Measurements from ENCODE around the gene INO80E. TPM values are rescaled to one million over a fixed set of nuclear protein-coding genes. Genes with fewer than 3 reads are reported as not detected.

The INO80E gene
- total RNA-seq, 1 experiment from 2014 or later: 94.1 TPM

DNA sequence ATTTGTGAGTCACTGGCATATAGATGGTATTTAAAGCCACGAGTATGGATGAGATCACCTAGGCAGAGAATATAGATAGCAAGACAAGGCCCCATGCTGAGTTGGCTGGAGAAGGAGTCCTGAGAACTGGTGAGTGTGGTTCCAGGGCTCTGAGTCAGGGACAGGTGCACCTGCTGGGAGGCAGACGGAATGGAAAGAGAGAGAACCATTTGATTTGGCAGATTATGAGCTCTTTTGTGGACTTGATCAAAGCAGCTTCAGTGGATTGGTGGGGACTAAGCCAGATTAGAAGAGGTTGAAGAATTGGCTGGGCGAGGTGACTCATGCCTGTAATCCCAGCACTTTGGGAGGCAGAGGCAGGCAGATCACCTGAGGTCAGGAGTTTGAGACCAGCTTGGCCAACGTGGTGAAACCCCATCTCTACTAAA is 22.7 kb downstream of the INO80E start:
- Histone ChIP-seq H3K56ac (ENCODE audit: insufficient read length, low read depth, low read length) (no peak overlapping the region), H3K14ac (ENCODE audit: insufficient read depth, low read length) (no peak overlapping the region), H2AK5ac (ENCODE audit: insufficient read length, low read length) (no peak overlapping the region), H3K23ac (ENCODE audit: insufficient read length, low read depth, low read length) (no peak overlapping the region), H3K4me2 (ENCODE audit: insufficient read depth, insufficient read length, low read length) (no peak overlapping the region), H2BK20ac (ENCODE audit: low read depth, low read length, poor library complexity, severe bottlenecking) (no peak overlapping the region), H2BK12ac (ENCODE audit: insufficient read length, low read depth, low read length) (no peak overlapping the region), H2AFZ (ENCODE audit: low read length) (no peak overlapping the region), H3K4me1 (ENCODE audit: insufficient read depth, low read length) (no peaks in the 10 kb centered on the region), H3K9me3 (ENCODE audit: control insufficient read depth, low read depth, low read length) (no peaks in the 10 kb centered on the region), H2BK120ac (ENCODE audit: low read depth, low read length, poor library complexity, severe bottlenecking) (no peak overlapping the region), H3K27me3 (ENCODE audit: insufficient read depth, low read length) (no peaks in the 10 kb centered on the region; the same call in 1 of the 2 replicates), H3K27ac (ENCODE audit: insufficient read length, low read depth, low read length) (no peak overlapping the region), H3K9ac (ENCODE audit: extremely low read depth, insufficient read length, low read length) (no peak overlapping the region), H3T11ph (ENCODE audit: low read length) (no peak overlapping the region), H2BK5ac (ENCODE audit: insufficient read length, low read length) (no peak overlapping the region), H4K91ac (ENCODE audit: insufficient read length, low read depth, low read length) (no peak overlapping the region), H3K23me2 (ENCODE audit: insufficient read length, low read depth, low read length, poor library complexity, severe bottlenecking) (peaks cover 4% of the 10 kb centered on the region), H3K79me1 (ENCODE audit: insufficient read depth, low read depth, low read length, poor library complexity, severe bottlenecking) (no peaks in the 10 kb centered on the region), H4K20me1 (ENCODE audit: control insufficient read depth, insufficient read depth, insufficient read length) (no peaks in the 10 kb centered on the region), H3K4ac (ENCODE audit: low read depth, low read length) (no peak overlapping the region), H3K18ac (ENCODE audit: insufficient read length, low read depth, low read length) (no peak overlapping the region), H2BK15ac (ENCODE audit: low read depth, low read length) (no peak overlapping the region), H4K8ac (replicated peaks; ENCODE audit: insufficient read length, low read depth, low read length) (no peak overlapping the region), H3K79me2 (ENCODE audit: insufficient read depth, low read length) (no peaks in the 10 kb centered on the region), H4K5ac (ENCODE audit: insufficient read length, low read depth, low read length) (no peak overlapping the region)
- H3K4me1 Mint-ChIP-seq: 0 out of 4 replicates have a peak, but pooled peaks cover 0 to 3% of the 10 kb centered on the region in 2 experiments
- no CpG with 5 or more reads among the region's 4 CpGs for WGBS (ENCODE audit: extremely low coverage, insufficient read length, low lambda C conversion rate)
- H3K4me3 Mint-ChIP-seq: no peak overlapping the region
- TF ChIP-seq, protein P1, sequence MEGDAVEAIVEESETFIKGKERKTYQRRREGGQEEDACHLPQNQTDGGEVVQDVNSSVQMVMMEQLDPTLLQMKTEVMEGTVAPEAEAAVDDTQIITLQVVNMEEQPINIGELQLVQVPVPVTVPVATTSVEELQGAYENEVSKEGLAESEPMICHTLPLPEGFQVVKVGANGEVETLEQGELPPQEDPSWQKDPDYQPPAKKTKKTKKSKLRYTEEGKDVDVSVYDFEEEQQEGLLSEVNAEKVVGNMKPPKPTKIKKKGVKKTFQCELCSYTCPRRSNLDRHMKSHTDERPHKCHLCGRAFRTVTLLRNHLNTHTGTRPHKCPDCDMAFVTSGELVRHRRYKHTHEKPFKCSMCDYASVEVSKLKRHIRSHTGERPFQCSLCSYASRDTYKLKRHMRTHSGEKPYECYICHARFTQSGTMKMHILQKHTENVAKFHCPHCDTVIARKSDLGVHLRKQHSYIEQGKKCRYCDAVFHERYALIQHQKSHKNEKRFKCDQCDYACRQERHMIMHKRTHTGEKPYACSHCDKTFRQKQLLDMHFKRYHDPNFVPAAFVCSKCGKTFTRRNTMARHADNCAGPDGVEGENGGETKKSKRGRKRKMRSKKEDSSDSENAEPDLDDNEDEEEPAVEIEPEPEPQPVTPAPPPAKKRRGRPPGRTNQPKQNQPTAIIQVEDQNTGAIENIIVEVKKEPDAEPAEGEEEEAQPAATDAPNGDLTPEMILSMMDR (conservative IDR thresholded peaks at IDR 0.05): no peak
- H3K27ac Mint-ChIP-seq: no peak overlapping the region
- no peaks in the 10 kb centered on the region for H3K9me3 Mint-ChIP-seq
- DNase-seq: no peak
- peaks cover 0 to 4% (median 2%) of the 10 kb centered on the region in 3 experiments; a peak in 3 of 7 replicates for H3K36me3 Mint-ChIP-seq (ENCODE audit: insufficient read depth in 1 of 3, low read depth in 3 of 3)
- peaks cover 3% of the 10 kb centered on the region for H3K27me3 Mint-ChIP-seq (ENCODE audit: low read depth)
